Occipital lobe (tissue), 2 donors: ENCODE data around the gene PRDM5. TPM values are rescaled to one million over a fixed set of nuclear protein-coding genes. Genes with fewer than 3 reads are reported as not detected.

Experiments used
- DNase-seq: peaks from one replicate; lab custom pipeline; 2025; lab: John Stamatoyannopoulos, UW
- total RNA-seq: library from RNA; depleted of rRNA; stranded (reverse); fragments of >200 nt; gene quantifications from one replicate; pipeline ENCODE4 v1.2.3, GENCODE V29; 2014

PRDM5 gene
- total RNA-seq, 1 donor from 2014 or later = 17.2 TPM

DNA sequence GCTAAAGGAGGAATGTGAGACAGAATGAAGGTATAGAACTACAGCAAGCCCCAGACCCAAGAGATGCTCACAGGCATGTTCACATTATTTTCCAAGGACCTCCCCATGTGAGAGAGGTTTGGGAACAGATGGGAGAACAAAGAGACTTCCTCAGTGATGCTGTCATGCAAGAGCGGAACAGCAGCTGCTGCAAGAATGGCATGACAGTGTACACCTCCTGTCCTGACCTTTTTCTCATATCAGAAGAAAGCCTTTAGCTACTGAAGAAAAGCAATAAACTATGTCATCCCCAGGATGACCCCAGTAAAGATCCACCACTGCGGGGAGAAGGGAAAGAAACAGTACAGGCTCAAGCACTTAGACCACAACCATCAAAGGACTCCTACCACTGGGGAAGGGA lies 7.2 kb downstream of the PRDM5 start:
- no peak for DNase-seq

DNA sequence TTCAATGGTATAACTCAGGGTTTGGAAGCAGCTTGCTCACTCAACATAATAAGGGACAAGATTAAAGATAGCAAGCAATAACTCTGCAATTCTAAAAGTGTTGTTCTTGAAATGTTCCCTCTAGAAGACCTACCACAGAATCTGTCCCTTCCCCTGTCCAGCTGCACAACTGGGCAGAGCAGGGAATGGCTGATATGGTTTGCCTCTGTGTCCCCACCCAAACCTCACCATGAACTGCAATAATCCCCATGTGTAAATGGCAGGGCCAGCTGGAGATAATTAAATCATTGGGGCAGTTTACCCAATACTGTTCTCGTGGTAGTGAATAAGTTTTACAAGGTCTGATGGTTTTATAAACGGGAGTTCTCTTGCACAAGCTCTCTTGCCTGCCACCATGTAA lies 19.1 kb downstream of the PRDM5 start:
- DNase-seq = no peak

DNA sequence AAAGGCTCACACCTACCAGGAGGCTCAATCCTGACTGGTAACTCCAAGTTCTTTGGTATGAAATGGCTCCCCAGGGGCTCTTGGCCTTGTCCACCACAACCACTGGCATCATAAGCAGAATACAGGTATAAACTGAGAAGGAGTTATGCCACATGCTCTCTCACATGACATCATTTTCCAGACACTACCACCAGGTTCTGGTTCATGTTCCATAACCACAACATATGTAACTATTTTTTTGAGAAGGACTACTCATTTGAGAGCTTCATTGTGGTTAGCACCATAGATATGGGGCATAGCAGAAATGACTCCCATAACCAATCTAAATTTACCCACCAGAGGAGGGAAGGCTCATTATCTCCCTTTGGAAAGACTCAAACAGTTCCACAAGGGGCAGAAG lies 19.6 kb downstream of the PRDM5 start:
- DNase-seq = no peak

DNA sequence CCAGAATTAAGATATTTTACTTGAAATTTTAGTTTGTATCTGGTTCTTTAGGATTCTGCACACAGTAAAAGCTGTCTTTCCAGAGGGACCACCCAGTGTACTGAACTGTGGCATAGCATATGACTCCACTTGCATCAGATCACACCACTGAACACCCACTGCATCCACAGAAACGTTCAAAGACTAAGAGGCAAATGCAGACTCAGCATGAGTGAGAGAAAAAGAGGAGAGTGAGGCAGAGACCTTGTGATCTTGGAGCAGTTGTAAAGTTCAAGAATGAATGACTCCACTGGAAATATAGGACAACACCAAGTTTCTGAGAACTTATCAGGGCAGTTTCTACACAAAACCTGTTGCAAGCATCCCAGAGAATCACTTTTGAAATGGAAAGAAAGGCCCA lies 20.8 kb downstream of the PRDM5 start:
- no peak for DNase-seq

DNA sequence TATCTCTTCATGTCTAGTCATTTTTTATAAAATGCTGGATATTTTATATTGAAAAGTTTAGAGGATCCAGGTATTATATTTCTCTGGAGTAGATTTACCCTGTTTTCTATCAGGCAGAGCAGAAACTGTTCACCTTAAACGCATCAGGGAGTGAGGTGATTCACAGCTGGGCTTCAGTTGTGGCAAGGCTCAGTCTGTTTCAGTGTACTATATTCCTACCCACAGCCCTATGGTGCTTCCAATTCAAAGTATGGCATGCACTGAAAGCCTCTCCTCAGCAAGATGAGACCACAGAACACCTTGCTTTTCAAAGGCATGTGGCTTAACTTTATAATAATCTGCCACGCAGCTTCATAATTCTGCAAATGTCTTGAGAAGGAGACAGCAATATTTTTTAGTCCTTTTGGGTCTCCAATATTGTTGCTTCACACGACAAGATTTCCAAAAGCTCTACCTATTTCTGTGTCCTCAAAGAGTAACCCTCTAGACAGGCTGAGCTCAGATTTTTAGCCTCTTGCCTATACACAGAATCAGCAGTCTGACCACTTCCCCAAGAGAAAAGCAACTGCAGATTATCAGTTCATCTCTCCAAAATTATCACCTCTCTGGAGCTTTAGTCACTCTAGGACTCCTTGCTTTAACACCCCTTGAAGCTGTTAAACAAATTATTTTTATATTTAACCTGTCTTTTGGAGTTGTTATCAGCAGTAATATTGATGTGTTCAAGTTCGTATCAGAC lies 24.4 kb downstream of the PRDM5 start:
- DNase-seq = no peak

DNA sequence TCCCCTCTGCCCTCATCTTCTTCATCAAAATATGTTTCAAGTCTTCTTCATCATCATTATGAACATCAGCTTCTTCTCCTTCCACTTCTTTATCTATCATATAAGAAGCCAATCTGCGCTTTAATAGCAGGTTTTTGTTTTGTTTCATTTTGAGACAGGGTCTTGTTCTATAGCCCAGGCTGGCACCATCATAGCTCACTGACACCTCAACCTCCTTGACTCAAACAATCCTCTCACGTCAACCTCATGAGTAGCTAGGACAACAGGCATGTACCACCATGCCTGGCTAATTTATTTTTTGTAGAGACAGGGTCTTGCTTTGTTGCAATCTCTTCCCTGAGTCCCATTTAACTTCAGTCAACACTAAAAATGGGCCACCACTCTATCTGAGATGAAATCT lies 27.0 kb downstream of the PRDM5 start:
- no peak for DNase-seq

DNA sequence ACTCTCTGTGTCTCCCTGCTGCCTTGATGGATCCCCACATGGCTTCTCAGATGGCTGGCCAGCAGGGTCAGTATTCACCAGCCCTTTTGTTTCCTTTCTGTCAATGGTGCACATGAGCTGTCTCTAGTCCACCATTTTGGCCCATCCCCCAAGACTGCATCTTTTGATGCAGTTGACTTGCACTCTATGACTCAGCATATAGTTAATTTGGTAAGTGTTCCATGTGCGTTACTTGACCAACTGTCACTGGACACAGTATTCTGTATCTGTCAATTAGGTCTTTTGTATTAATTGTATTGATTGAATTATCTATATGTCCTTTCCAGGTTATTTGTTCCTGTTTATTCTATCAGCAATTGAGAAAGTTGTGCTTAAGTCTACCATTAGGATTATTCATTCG lies 29.2 kb downstream of the PRDM5 start:
- DNase-seq = no peak

DNA sequence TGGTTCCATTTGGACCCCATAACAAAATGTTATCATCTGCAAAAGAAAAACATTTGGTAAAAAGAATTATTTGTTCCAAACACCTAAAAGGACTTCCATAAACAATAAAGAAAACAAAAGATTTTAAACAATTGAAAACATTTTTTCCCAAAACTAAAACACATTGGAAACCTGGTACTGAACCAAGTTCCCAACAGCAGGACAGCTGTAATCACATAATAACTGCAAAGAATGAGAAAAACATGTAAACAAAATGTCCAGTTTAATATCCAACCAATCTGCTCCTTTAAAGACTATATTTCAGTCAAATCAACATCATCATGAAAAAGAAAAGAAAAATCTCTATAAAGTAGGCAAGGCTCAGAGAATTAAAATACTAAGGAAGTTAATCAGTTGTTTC lies 36.3 kb downstream of the PRDM5 start:
- DNase-seq = no peak

DNA sequence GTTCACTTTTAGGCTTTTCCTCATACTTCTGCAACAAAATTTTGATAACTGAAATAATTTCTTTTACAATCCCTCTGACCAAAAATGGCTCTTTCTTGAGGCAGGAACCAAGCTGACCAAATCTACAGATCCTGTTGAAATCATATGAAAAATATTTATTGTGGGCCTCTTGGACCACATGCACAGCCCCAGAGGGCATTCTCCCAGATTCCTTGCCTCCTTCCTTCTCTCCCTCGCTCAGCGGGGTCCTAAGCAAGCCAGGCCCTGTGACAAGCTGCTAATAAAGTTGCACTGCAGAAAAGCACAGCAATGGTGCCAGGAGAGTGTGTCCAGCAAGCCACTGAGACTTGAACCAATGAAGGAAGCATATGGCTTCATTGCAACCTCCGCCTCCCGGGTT lies 40.7 kb downstream of the PRDM5 start:
- no peak for DNase-seq

DNA sequence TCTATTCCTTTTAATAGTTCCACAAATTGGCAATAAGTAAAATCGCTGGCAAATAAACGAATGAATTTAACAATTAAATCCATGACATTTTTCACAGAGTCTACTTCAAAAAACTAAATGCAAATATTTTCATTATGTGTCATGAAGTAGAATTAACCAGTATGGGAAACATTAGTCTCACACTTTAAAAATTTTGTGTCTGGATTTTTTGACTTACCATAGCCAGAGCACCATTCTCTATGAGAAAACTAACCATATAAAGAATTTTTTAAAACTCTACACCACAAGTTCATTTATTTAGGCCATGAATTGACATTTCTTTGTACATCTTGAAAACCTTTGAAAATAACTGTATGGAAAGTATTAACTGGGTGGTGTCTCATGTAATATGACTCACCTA lies 41.2 kb downstream of the PRDM5 start:
- no peak for DNase-seq

DNA sequence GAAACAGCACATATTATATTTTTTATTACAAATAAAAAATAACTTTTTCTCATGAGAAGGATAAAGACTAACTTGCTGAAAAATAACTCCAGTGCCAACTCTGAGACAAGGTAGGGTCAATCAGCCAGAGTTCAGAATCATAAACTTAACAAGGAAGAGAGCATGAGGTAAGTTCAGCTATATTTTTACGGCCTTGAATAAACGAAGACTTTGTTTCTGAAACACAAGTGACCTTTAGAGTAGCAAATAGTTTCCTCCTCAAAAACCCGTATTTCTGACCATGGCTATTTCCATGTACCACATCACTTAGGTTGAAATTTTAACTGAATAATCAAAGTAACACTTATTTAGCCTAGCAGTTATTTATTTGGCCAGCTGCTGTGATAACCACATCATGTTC lies 45.5 kb downstream of the PRDM5 start:
- DNase-seq = no peak

DNA sequence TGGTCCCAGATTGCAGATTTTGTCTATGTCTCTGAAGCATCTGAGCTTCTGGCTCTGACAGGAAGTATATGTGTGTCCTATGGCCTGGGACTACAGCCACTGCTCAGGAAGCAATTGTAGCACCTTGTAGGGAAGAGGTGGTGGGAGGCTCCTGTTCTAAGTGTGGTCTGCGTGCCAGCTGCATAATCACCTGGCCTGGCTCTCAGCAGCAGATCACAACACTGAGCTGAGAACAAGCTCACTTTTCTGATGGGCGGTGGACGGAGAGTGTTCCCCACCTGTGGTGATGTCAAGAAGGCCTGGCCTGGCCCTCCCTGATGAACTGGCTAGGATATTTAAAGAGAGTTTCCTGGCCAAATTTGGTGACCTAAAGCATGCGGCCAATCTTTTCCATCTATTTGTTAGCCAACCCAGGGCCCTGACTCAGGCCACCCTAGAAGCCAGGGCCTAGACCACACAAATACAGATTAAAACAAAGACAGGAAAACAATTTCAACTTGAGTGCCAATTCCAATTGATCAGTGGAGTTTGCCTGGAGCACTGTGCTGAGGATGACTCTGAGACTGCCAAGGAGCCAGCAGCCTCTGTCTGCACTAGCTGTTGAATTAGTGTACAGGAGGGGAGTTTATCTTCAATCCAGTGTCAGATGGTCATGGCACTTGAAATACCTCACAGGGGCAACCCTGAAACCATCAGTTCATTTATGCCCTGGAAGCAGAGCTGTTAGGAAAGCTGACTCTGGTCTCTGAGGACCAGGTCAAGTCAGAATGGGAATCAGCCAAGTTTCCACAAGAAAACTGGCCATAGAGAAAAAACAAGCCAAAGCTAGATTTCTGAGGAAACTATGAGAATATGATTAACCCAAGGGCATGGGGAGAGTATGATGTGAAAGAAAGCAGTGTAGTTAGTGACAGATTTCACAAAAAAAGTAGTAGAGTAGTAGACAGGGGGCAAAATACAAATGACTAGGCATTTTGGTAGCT lies 47.4 kb downstream of the PRDM5 start:
- no peak for DNase-seq

DNA sequence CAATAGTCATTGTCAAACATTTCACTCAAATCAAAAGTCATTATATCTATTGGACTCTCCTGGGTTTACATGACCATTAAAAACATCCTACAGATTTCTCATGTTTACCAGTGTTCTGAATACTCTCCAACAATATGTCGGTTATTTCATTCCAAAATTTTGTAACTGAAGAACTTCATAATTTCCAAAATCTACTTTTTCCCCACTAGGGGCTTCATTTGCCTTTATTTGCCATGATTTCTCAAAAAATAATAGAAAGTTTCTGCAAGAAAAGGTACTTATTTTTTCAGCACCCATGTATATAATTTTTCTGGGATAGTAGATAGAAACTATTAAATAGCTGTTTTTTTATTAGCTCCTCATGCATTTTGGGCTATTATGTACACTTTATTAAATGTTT lies 49.0 kb downstream of the PRDM5 start:
- no peak for DNase-seq

DNA sequence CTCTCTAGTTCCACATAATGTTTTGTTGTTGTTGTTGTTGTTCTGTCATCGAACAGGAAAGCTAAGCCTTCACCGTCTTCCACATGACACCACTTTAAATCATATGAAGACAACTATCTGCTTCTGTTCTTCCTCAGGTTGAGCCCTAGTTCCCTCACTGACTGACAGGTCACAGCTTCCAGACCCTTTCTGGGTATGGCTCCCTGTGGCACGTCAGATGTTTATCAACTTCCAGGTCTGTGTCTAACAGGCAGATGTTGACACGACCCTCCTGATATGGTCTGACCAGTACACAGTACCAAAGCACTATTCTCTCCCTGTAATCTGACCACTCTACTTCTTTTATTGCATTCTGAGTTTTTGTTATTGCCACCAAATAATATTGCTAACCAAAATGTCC lies 51.4 kb downstream of the PRDM5 start:
- no peak for DNase-seq

DNA sequence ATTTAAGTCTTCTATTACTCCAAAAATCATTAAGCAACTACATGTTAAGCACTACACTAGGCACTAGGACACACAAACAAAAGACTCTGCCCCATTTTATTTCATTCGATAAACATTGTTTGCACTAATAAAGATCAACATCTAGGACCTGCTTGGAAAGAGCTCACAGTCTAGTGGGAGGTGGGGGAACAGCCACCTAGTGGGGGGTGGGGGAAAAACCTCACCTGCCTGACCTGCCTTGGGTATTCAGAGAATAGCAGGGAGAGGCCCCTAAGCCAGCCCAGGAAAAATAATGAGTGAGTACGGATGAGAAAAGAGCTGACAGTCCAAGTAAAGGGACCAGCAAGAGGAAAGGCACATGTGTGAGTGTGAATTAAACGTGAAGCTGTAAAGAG lies 52.2 kb downstream of the PRDM5 start:
- DNase-seq = no peak

DNA sequence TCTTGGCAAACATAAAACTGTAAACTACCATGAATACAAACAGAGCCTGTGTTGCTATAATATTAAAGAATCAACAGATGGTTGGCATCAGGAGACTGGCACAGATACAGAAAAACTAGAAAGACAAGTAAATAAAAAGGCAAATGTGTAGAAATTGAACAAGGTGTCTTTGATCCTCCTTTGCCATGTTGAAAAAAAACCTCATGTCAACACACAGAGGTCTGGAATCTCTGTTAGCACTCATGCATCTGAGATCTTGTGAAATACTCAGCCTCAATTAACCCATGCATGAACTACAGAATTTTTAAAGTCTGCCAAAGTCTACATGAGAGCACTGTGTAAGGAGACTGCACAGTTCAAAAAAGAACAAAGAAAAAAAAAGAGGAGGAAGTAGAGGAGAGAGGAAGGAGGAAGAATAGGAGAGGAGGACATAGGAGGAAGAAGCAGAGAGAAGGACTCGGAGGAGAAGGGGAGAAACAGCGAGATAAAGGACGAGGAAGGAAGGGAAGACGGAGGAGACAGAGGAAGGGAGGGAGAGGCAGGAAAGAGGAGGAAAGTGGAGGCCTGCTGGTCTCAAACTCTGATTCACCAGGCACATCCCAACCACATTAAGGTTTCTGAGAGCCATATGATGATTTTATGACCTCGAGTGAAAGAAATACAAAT lies 52.8 kb downstream of the PRDM5 start:
- DNase-seq = no peak

DNA sequence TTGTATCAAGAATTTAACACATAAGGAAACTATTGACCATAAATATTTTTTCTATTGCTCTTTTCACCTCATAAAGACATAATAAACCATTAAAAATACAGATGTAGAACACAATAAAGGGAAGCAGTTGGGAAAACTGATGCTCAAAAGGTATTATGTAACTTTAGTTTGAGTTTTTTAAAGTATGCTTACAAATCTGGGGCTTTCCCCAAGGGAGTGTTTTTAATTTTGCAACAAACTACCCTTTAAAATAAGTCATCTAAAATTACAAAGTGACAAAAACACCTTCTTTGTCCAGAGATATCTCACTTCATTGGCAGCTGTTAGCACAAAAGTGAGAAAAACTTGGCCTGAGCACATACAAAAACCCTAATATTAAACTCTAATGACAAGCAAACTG lies 55.0 kb downstream of the PRDM5 start:
- DNase-seq = no peak

DNA sequence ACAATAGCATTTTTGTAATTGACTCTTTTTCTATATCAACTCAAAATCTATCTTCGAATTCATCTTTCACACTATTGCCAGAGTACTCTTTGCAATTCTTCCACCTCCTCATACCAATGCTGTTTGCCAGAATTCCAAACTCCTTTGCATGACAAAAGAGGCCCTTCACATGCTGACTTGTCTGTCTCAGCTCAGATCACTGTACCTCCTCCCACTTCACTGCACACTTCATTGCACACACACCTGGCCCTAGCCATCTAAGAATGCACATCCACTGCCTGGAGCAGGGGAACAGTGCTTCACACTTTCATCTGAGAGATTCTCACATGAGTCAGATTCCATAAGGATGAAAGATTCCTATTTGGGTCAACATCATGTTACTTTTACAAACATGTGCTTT lies 56.5 kb downstream of the PRDM5 start:
- no peak for DNase-seq

DNA sequence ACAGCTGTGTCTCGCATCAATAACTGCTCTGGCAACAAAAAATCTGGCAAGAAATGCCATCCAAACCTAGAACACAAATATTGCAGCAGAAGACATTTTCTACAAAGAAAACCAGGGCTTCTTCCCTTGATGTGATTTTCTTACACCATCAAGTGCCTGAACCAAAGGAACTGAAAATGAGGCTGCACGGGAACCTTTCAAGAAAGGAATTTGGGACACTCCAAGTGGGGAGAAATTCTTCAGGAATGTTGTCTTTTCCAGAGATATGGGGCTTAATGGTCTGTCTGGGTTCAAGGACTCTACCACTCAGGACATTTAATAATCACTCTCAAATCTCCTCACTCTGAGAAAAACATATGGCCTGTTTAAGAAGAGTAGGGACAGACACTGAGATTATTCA lies 57.6 kb downstream of the PRDM5 start:
- DNase-seq = no peak

DNA sequence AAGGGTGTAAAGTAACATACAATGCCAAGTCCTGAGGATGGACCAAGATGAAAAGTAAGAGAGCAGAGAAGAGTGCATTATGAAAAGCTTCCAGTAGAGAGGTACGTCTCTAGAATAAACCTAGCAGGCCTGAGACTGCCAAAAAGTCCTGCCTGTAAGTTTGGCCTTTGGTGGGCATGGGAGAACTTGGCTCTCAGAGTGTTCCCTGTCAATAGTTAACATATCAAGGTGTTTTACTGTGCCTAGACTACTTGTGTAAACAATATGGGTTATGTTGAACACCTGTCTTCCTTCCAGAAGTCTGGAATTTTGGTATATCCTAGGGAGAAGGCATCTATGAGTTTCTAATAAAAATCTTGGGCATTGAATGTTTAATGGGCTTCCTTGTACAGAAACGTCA lies 60.1 kb downstream of the PRDM5 start:
- no peak for DNase-seq

DNA sequence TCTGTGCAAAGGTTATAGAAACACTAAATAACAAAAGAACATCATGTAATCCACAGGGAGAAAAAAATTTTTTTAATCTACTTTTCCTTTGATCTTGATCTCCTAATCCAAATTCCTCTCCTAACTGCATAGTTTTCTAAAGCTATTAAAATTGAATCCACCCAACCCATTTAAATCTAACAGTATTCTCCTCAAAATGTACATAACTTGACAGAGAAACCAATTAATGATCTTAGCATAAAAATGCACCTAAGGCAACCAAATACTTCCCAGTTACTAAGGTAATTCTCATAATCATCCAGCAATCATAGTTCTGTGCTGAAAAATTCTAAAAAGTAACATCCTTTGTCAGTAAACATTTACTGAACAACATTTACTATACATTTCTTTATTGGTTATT lies 60.7 kb downstream of the PRDM5 start:
- no peak for DNase-seq

DNA sequence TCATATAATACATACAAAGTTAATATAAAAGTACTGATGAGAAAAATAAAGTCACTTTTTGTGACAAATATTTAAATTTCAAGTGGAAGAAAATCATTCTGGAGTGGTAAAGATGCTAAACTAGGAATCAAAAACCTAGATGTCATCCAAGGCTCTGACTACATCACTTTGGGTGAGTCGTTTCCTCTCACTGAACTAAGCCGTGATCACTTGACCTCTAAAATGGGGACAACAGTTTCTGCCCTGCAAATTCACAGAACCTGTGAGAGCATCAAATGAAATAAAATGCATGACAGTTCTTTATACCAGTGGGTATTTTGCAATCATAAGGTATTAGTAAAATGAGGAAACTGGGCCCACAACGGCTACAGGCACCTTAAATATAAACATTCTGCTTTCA lies 63.8 kb downstream of the PRDM5 start:
- no peak for DNase-seq
